PC-9 (cell line): ENCODE results near the gene ARHGEF28. TPM values are rescaled to one million over a fixed set of nuclear protein-coding genes. Genes with fewer than 3 reads are reported as not detected.

Source experiments
- BruUV-seq: library from RNA; stranded (reverse); fragments of 400-500 nt; replicated peaks from 2 replicates; lab custom pipeline; 2021; lab: Mats Ljungman, UMichigan
- CTCF ChIA-PET: fragments of 300-600 bp; sonication (Branson Sonifier 250); formaldehyde crosslinking; loops from one replicate; lab custom pipeline; 2022; ENCODE audit warnings: antibody characterized with exemption; lab: Charles Lee
- POLR2A ChIA-PET: fragments of 300-600 bp; sonication (Branson Sonifier 250); formaldehyde crosslinking; loops from one replicate; lab custom pipeline; 2022; ENCODE audit warnings: antibody characterized with exemption; ENCODE audit not compliant: unreplicated experiment; lab: Charles Lee
- DNase-seq, 2 experiments: peaks; one replicate each; pipeline versions ENCODE4 v3.0.0 to v3.0.0-alpha.2; 2015 to 2022; ENCODE audit warnings: mixed read lengths in 1 of 2
- H2AFZ ChIP-seq: fragments of 200-600 bp; sonication (generic); 2 replicates; pipeline ENCODE4 v1.8.1; 2017; ENCODE audit warnings: antibody characterized with exemption
- H3F3A ChIP-seq: fragments of 200-600 bp; sonication (generic); 2 replicates; pipeline ENCODE4 v1.8.1; 2017; ENCODE audit warnings: antibody characterized with exemption, mild to moderate bottlenecking, low read depth; ENCODE audit not compliant: insufficient read depth
- H3K27ac ChIP-seq: fragments of 200-600 bp; sonication (generic); 2 replicates; pipeline ENCODE4 v1.6.1; 2016; ENCODE audit warnings: mixed run types
- H3K27me3 ChIP-seq: fragments of 200-600 bp; sonication (generic); 2 replicates; pipeline ENCODE4 v1.6.1; 2016; ENCODE audit warnings: low read depth, mixed run types; ENCODE audit not compliant: insufficient read depth
- H3K36me3 ChIP-seq: fragments of 200-600 bp; sonication (generic); 2 replicates; pipeline ENCODE4 v1.6.1; 2016; ENCODE audit warnings: low read depth, mixed run types
- H3K4me1 ChIP-seq: fragments of 200-600 bp; sonication (generic); replicated peaks from 2 replicates; pipeline ENCODE4 v1.6.1; 2016; ENCODE audit warnings: mixed run types; ENCODE audit not compliant: insufficient read depth
- H3K4me2 ChIP-seq: fragments of 200-600 bp; sonication (generic); 2 replicates; pipeline ENCODE4 v1.6.1; 2017; ENCODE audit warnings: mixed run types
- H3K4me3 ChIP-seq: fragments of 200-600 bp; sonication (generic); 2 replicates; pipeline ENCODE4 v1.6.1; 2016; ENCODE audit warnings: mixed run types
- H3K79me2 ChIP-seq: fragments of 200-600 bp; sonication (generic); 2 replicates; pipeline ENCODE4 v1.6.1; 2017; ENCODE audit warnings: low read depth, mixed run types
- H3K9me2 ChIP-seq: fragments of 200-600 bp; sonication (generic); 2 replicates; pipeline ENCODE4 v1.8.1; 2017; ENCODE audit warnings: mild to moderate bottlenecking; ENCODE audit not compliant: insufficient read depth
- H3K9me3 ChIP-seq: fragments of 200-600 bp; sonication (generic); 2 replicates; pipeline ENCODE4 v1.8.1; 2016; ENCODE audit warnings: low read depth; ENCODE audit not compliant: insufficient read depth
- H4K20me1 ChIP-seq: fragments of 200-600 bp; sonication (generic); 2 replicates; pipeline ENCODE4 v1.8.1; 2017; ENCODE audit not compliant: insufficient read depth
- CTCF ChIP-seq: fragments of 200-600 bp; sonication (generic); conservative IDR thresholded peaks from 2 replicates; pipeline ENCODE4 v1.6.1; 2017; ENCODE audit warnings: mixed run types, antibody characterized with exemption, mild to moderate bottlenecking, moderate library complexity
- EZH2 ChIP-seq: fragments of 200-600 bp; sonication (generic); IDR thresholded peaks from 2 replicates; pipeline ENCODE4 v1.8.0; 2017; ENCODE audit warnings: antibody characterized with exemption, low read depth
- intact Hi-C: fragments of 100-400 bp; cut with micrococcal nuclease; formaldehyde crosslinking; loops from one replicate; pipeline ENCODE4 v1.10.0; 2022; ENCODE audit not compliant: unreplicated experiment
- total RNA-seq: library from RNA; stranded (reverse); gene quantifications from 2 replicates; pipeline ENCODE4 v1.2.3, GENCODE V29; 2021

The ARHGEF28 gene
- total RNA-seq, 1 experiment from 2014 or later, result 77.5 TPM

GRCh38 chr5:73668486-73669111 is 42.6 kb downstream of the ARHGEF28 start:
- Histone ChIP-seq H3K4me3 (no peak overlapping the region), H2AFZ (no peak overlapping the region), H3K4me1 (peaks cover 30% of the 10 kb centered on the region), H3K36me3 (0 out of 2 replicates have a peak, but pooled peaks cover 4% of the 10 kb centered on the region), H3K4me2 (no peak overlapping the region), H4K20me1 (no peaks in the 10 kb centered on the region), H3K27ac (no peak overlapping the region), H3K9me3 (no peaks in the 10 kb centered on the region; the same call in 1 of the 2 replicates), H3F3A (peaks cover 19% of the 10 kb centered on the region), H3K27me3 (no peaks in the 10 kb centered on the region), H3K79me2 (peaks cover 81% of the 10 kb centered on the region), H3K9me2 (no peaks in the 10 kb centered on the region)
- ChIA-PET POLR2A (no interaction called here), CTCF (no interaction called here)
- TF ChIP-seq EZH2 (no peak), CTCF (no peak)
- no TSS peak for BruUV-seq
- intact Hi-C loops, result no loop called here
- DNase-seq, result no peak

- peaks cover 19% of the 10 kb centered on the region for H3F3A ChIP-seq
Measured at GRCh38 chr5:73670731-73671130, 44.7 kb downstream of the ARHGEF28 start.

GRCh38 chr5:73672132-73672531 is 46.1 kb downstream of the ARHGEF28 start:
- Histone ChIP-seq H3K4me1 (peaks cover 42% of the 10 kb centered on the region), H3K4me3 (no peak overlapping the region), H3K27me3 (no peaks in the 10 kb centered on the region), H3K4me2 (peak overlapping the region; percentile 57; the same call in 1 of the 2 replicates), H3K79me2 (peaks cover 78% of the 10 kb centered on the region), H4K20me1 (no peaks in the 10 kb centered on the region), H3K9me2 (no peaks in the 10 kb centered on the region), H3K27ac (peak overlapping the region; percentile 91), H3K9me3 (no peaks in the 10 kb centered on the region; the same call in 1 of the 2 replicates), H3F3A (peaks cover 19% of the 10 kb centered on the region), H3K36me3 (peaks cover 17% of the 10 kb centered on the region; the same call in 1 of the 2 replicates), H2AFZ (no peak overlapping the region)
- DNase-seq, result no peak
- ChIA-PET POLR2A (interaction anchor here (0.6 kb wide), 1 partner anchor 46 kb away, joined by 4 read pairs; no protein-coding TSS in a partner anchor), CTCF (no interaction called here)
- no TSS peak for BruUV-seq
- TF ChIP-seq EZH2 (no peak), CTCF (no peak)
- intact Hi-C loops, result no loop called here

More at GRCh38 chr5:73670731-73671130, 44.7 kb downstream of the ARHGEF28 start:
- Histone ChIP-seq H3K79me2 (peaks cover 80% of the 10 kb centered on the region), H2AFZ (no peak overlapping the region), H3K9me3 (no peaks in the 10 kb centered on the region; the same call in 1 of the 2 replicates), H3K36me3 (peaks cover 17% of the 10 kb centered on the region; the same call in 1 of the 2 replicates), H4K20me1 (no peaks in the 10 kb centered on the region), H3K27me3 (no peaks in the 10 kb centered on the region), H3K4me3 (no peak overlapping the region), H3K4me2 (no peak overlapping the region), H3K9me2 (no peaks in the 10 kb centered on the region), H3K27ac (no peak overlapping the region), H3K4me1 (peaks cover 42% of the 10 kb centered on the region)
- CTCF ChIA-PET, result interaction anchor here (0.6 kb wide), 1 partner anchor 548 kb away, joined by 4 read pairs; no protein-coding TSS in a partner anchor
- no peak for TF ChIP-seq EZH2
- no peak for TF ChIP-seq CTCF
- intact Hi-C loops, result no loop called here
- no TSS peak for BruUV-seq
- no peak for DNase-seq
- POLR2A ChIA-PET, result interaction anchor here (0.6 kb wide), 1 partner anchor 64 kb away, joined by 3 read pairs; no protein-coding TSS in a partner anchor
